Measurements from ENCODE around the gene NQO1.

NQO1 gene

GRCh38 chr16:69707920-69708683 is 18.3 kb downstream of the NQO1 start:
- no peaks in the 10 kb centered on the region for H3K9me3 ChIP-seq (ENCODE audit: severe bottlenecking)
- ATAC-seq (ENCODE audit: low read depth): no peak
- H3K36me3 ChIP-seq (ENCODE audit: low read depth): peaks cover 62% of the 10 kb centered on the region
- peaks cover 24% of the 10 kb centered on the region for H3K4me1 ChIP-seq (ENCODE audit: insufficient read depth, poor library complexity, severe bottlenecking)
- no peaks in the 10 kb centered on the region for H3K27me3 ChIP-seq (ENCODE audit: insufficient read depth, poor library complexity, severe bottlenecking)
- no peak for TF ChIP-seq CTCF (IDR thresholded peaks at IDR 0.05; ENCODE audit: poor library complexity, severe bottlenecking)
- no peak overlapping the region for H3K27ac ChIP-seq (ENCODE audit: poor library complexity, severe bottlenecking)
- DNase-seq (ENCODE audit: low spot score): no peak
- no peak overlapping the region for H3K4me3 ChIP-seq (ENCODE audit: severe bottlenecking)

- no peak for ATAC-seq (ENCODE audit: low read depth)
- no peaks in the 10 kb centered on the region for H3K9me3 ChIP-seq (ENCODE audit: severe bottlenecking)
- peaks cover 62% of the 10 kb centered on the region for H3K36me3 ChIP-seq (ENCODE audit: low read depth)
- H3K27ac ChIP-seq (ENCODE audit: poor library complexity, severe bottlenecking): no peak overlapping the region
- H3K4me1 ChIP-seq (ENCODE audit: insufficient read depth, poor library complexity, severe bottlenecking): peaks cover 19% of the 10 kb centered on the region
- no peak for TF ChIP-seq CTCF (IDR thresholded peaks at IDR 0.05; ENCODE audit: poor library complexity, severe bottlenecking)
- H3K4me3 ChIP-seq (ENCODE audit: severe bottlenecking): no peak overlapping the region
- no peak for DNase-seq (ENCODE audit: low spot score)
- no peaks in the 10 kb centered on the region for H3K27me3 ChIP-seq (ENCODE audit: insufficient read depth, poor library complexity, severe bottlenecking)
These were observed 19.4 kb downstream of the NQO1 start for GRCh38 chr16:69706975-69707340.

DNA sequence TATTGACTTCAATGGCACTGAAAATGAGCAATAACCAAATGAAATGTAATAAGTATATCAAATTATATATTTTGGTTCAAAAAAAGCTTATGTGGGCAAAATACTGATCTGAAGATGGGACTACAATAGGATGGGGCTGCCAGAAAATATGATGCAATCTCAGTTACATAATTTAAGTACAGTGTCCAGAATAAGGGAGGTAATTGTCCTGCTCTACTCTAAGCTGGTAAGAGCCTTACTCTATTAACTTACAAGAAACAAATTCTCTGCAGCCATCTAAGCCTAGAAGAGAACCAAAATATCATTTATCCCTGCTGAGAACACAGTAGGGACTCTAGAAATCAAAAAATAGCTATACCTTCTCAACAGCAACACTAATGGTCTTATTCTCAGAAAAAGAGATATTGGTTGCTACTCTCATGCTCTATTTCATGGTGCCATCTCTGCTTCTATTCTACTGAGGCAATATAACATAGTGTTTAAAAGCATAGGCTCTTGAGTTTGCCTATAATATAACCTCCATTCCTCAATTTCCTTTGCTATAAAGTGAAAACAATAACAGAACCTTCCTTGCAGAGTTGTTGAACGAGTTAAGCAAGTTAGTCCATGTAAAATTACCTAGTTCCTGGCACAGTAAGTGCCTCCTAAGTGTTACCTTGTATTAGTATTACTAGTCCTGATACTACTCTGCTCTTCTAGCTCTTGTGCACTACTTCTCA is 19.9 kb downstream of the NQO1 start:
- no peaks in the 10 kb centered on the region for H3K27me3 ChIP-seq (ENCODE audit: insufficient read depth, poor library complexity, severe bottlenecking)
- no peak for TF ChIP-seq CTCF (IDR thresholded peaks at IDR 0.05; ENCODE audit: poor library complexity, severe bottlenecking)
- H3K9me3 ChIP-seq (ENCODE audit: severe bottlenecking): no peaks in the 10 kb centered on the region
- ATAC-seq (ENCODE audit: low read depth) (no peak), DNase-seq (ENCODE audit: low spot score) (no peak)
- no peak overlapping the region for H3K27ac ChIP-seq (ENCODE audit: poor library complexity, severe bottlenecking)
- peaks cover 13% of the 10 kb centered on the region for H3K4me1 ChIP-seq (ENCODE audit: insufficient read depth, poor library complexity, severe bottlenecking)
- H3K36me3 ChIP-seq (ENCODE audit: low read depth): peaks cover 59% of the 10 kb centered on the region
- H3K4me3 ChIP-seq (ENCODE audit: severe bottlenecking): no peak overlapping the region

DNA sequence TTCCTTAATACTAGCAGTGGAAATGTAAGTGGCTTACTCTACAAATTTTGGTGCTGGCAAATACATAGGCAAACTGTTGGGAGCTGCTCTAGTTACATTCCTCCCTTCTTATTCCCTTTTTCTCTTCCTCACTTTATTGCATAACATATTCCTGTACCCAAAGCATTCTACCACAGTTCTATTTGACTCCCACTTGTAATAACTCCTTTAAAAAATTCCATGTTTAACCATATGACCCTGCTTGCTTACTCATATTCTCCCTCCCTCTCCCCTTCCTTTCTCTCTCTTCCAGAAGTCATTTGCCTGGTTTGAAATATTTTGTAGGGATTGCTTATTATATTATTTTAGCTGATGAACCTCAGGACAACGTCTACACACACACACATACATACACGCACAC is 22.7 kb downstream of the NQO1 start:
- no peak for ATAC-seq (ENCODE audit: low read depth)
- Histone ChIP-seq H3K9me3 (ENCODE audit: severe bottlenecking) (no peaks in the 10 kb centered on the region), H3K27ac (ENCODE audit: poor library complexity, severe bottlenecking) (no peak overlapping the region), H3K36me3 (ENCODE audit: low read depth) (peaks cover 59% of the 10 kb centered on the region), H3K27me3 (ENCODE audit: insufficient read depth, poor library complexity, severe bottlenecking) (no peaks in the 10 kb centered on the region), H3K4me3 (ENCODE audit: severe bottlenecking) (no peak overlapping the region), H3K4me1 (ENCODE audit: insufficient read depth, poor library complexity, severe bottlenecking) (peaks cover 7% of the 10 kb centered on the region)
- no peak for TF ChIP-seq CTCF (IDR thresholded peaks at IDR 0.05; ENCODE audit: poor library complexity, severe bottlenecking)
- no peak for DNase-seq (ENCODE audit: low spot score)

DNA sequence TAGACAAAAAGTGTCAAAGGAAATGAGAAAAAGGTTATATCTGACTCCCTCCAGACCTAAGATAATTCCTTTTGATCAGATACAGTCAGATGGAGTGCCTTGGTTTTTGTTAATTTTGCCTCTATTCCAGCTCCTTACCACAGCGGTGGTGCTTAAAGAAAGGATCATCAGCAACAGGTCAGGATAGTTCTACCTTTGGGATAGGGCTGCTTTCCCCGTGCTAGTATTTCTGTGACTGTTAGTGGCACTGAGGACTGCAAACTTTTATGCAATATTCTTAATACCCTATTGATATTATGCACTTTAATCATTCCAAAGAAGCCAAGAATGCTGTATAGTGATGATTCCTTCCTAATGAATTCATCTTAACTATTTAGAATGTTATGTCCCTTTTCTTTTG is 24.5 kb downstream of the NQO1 start:
- ATAC-seq (ENCODE audit: low read depth) (no peak), DNase-seq (ENCODE audit: low spot score) (no peak)
- Histone ChIP-seq H3K36me3 (ENCODE audit: low read depth) (peaks cover 71% of the 10 kb centered on the region), H3K9me3 (ENCODE audit: severe bottlenecking) (no peaks in the 10 kb centered on the region), H3K27ac (ENCODE audit: poor library complexity, severe bottlenecking) (no peak overlapping the region), H3K27me3 (ENCODE audit: insufficient read depth, poor library complexity, severe bottlenecking) (no peaks in the 10 kb centered on the region), H3K4me3 (ENCODE audit: severe bottlenecking) (no peak overlapping the region), H3K4me1 (ENCODE audit: insufficient read depth, poor library complexity, severe bottlenecking) (peaks cover 7% of the 10 kb centered on the region)
- TF ChIP-seq CTCF (IDR thresholded peaks at IDR 0.05; ENCODE audit: poor library complexity, severe bottlenecking): no peak
